Endothelial cell (in vitro differentiated cells): Measurements from ENCODE around the gene ANO9. TPM values are rescaled to one million over a fixed set of nuclear protein-coding genes. Genes with fewer than 3 reads are reported as not detected.

Experiments
- DNase-seq: peaks from one replicate; pipeline ENCODE4 v3.0.0; 2021; ENCODE audit warnings: low spot score
- H3K27ac Mint-ChIP-seq: one replicate; pipeline ENCODE4 v1.8.0; 2021; ENCODE audit warnings: mixed read lengths, inconsistent platforms; ENCODE audit not compliant: unreplicated experiment
- H3K27me3 Mint-ChIP-seq: one replicate; pipeline ENCODE4 v1.8.0; 2021; ENCODE audit warnings: mild to moderate bottlenecking, moderate library complexity, mixed read lengths, inconsistent platforms; ENCODE audit not compliant: unreplicated experiment
- H3K36me3 Mint-ChIP-seq: one replicate; pipeline ENCODE4 v1.8.0; 2021; ENCODE audit warnings: mild to moderate bottlenecking, low read depth, mixed read lengths, inconsistent platforms; ENCODE audit not compliant: unreplicated experiment
- H3K4me1 Mint-ChIP-seq: one replicate; pipeline ENCODE4 v1.8.0; 2021; ENCODE audit warnings: mild to moderate bottlenecking, mixed read lengths, inconsistent platforms; ENCODE audit not compliant: unreplicated experiment
- H3K4me3 Mint-ChIP-seq: one replicate; pipeline ENCODE4 v1.8.0; 2021; ENCODE audit warnings: mild to moderate bottlenecking, mixed read lengths, inconsistent platforms; ENCODE audit not compliant: unreplicated experiment
- H3K9me3 Mint-ChIP-seq: one replicate; pipeline ENCODE4 v1.8.0; 2021; ENCODE audit warnings: mixed read lengths, inconsistent platforms; ENCODE audit not compliant: unreplicated experiment
- CTCF ChIP-seq: fragments of 200-600 bp; sonication (generic); IDR thresholded peaks from one replicate; pipeline ENCODE4 v1.5.0; 2021; ENCODE audit warnings: antibody characterized with exemption; ENCODE audit not compliant: unreplicated experiment
- total RNA-seq: library from RNA; stranded (reverse); fragmentation: NEBNext Ultra II Directional; extraction: Animal tissue kit (Norgen Biotek cat#: 25700); gene quantifications from one replicate; pipeline ENCODE4 v1.2.1, GENCODE V29; 2021; ENCODE audit not compliant: unreplicated experiment

Gene ANO9
- total RNA-seq, 1 donor from 2014 or later: 0.41 TPM

GRCh38 chr11:484616-485015, 42.8 kb upstream of the ANO9 start:
- TF ChIP-seq CTCF: no peak
- H3K9me3 Mint-ChIP-seq: no peaks in the 10 kb centered on the region
- H3K4me1 Mint-ChIP-seq: no peaks in the 10 kb centered on the region

GRCh38 chr11:479311-479710, 37.5 kb upstream of the ANO9 start:
- Mint-ChIP-seq H3K27ac (no peak overlapping the region), H3K9me3 (no peaks in the 10 kb centered on the region), H3K27me3 (no peaks in the 10 kb centered on the region), H3K36me3 (peaks cover 12% of the 10 kb centered on the region), H3K4me1 (no peaks in the 10 kb centered on the region), H3K4me3 (no peak overlapping the region)
- no peak for DNase-seq
- no peak for TF ChIP-seq CTCF

More at GRCh38 chr11:484616-485015, 42.8 kb upstream of the ANO9 start:
- Mint-ChIP-seq H3K4me3 (no peak overlapping the region), H3K27ac (no peak overlapping the region), H3K27me3 (peaks cover 7% of the 10 kb centered on the region), H3K36me3 (peaks cover 13% of the 10 kb centered on the region)
- no peak for DNase-seq

- Mint-ChIP-seq H3K9me3 (no peaks in the 10 kb centered on the region), H3K4me1 (no peaks in the 10 kb centered on the region), H3K27me3 (peaks cover 4% of the 10 kb centered on the region), H3K27ac (no peak overlapping the region), H3K36me3 (peaks cover 8% of the 10 kb centered on the region), H3K4me3 (no peak overlapping the region)
- no peak for DNase-seq
- no peak for TF ChIP-seq CTCF
Measured at GRCh38 chr11:477052-477715, 35.4 kb upstream of the ANO9 start.

- Mint-ChIP-seq H3K4me3 (no peak overlapping the region), H3K27ac (peak overlapping the region; percentile 30)
Measured at GRCh38 chr11:476416-476815, 34.6 kb upstream of the ANO9 start.

More at GRCh38 chr11:476416-476815, 34.6 kb upstream of the ANO9 start:
- Mint-ChIP-seq H3K4me1 (no peaks in the 10 kb centered on the region), H3K9me3 (no peaks in the 10 kb centered on the region), H3K36me3 (peaks cover 6% of the 10 kb centered on the region), H3K27me3 (peaks cover 4% of the 10 kb centered on the region)
- no peak for TF ChIP-seq CTCF
- DNase-seq: no peak
